HG03457 (cell line): Measurements from ENCODE around the gene RFX4.
"Not testable (repeated sequence)": the region's sequence is repeated elsewhere in the genome, so short reads cannot be mapped to it uniquely, and the experiment has no call there.

ENCODE experiments used
- ATAC-seq: cut with Tn5 transposase; IDR thresholded peaks from one replicate; pipeline ENCODE4 v1.9.1; 2021; ENCODE audit warnings: moderate number of reproducible peaks; ENCODE audit not compliant: unreplicated experiment

The RFX4 gene

DNA sequence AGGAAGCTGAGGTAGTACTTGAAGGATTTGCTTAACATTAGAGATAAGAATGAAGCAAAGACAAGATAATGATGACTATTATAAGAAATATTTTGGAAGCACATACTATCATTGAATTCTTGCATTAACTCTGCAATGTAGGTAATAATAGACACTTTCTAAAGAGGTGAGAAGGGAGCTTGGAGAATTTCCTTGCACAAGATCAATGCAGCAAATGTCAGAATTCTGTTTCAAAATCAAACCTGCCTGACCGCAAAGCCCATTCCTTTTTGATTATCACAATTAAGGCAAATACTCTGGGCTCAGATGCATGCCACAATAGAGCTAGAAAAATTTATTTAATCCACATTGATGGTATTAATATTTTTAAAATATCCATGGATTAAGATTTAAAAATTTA is 141.3 kb downstream of the RFX4 start:
- ATAC-seq, result no peak

DNA sequence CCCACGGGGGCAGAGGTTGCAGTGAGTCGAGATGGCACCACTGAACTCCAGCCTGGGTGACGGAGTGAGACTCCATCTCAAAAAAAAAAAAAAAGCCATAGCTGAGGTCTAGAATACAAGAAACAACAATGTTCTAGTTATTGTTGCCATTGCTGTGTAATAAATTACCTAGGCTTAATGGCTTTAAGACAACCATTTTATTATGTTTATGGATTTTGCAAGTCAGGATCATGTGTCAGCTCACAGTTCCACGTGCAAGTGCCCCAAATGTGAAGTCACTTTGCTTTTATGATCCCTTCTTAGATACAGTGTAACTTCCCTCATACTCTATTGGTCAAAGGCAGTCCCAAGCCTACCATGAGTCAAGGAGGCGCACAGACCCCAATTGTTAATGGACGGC is 142.1 kb downstream of the RFX4 start:
- ATAC-seq, result no peak

DNA sequence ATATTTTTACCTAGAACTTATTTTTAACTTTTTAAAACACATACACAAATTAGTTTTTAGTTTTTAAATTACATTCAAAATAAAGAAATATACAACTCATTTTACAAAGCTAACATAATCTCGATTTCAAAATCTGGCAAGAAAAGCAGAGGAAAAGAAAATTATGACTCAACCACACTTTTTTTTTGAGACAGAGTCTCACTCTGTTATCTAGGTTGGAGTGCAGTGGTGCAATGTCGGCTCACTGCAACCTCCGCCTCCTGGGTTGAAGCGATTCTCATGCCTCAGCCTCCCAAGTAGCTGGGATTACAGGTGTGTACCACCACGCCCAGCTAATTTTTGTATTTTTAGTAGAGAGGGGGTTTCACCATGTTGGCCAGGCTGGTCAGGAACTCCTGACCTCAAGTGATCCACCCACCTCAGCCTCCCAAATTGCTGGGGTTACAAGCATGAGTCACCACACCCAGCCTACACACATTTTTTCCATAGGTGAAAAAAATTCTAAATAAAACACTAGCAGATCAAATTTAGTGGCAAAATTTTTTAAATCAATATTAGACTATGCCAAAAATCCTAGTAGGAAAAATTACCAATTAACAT is 143.9 kb downstream of the RFX4 start:
- ATAC-seq, result not testable (repeated sequence)

DNA sequence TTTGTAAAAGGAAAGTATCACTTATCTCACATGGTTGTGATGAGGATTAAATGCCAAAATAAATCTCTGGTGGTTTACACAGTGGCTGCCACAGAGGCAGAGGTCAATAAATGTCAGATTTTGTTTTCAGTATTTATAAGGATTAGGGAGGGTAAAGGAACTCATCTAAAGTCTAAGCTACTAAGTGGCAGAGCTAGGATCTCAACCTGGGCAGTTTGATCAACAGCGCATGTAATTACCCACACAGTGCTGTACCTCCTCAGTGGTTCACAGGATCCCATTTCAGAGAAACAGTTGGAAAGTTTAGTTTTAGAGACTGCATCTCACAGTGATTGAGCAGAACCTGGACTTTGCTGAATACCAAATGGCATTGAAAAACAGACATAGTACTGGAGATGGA is 146.8 kb downstream of the RFX4 start:
- no peak for ATAC-seq

DNA sequence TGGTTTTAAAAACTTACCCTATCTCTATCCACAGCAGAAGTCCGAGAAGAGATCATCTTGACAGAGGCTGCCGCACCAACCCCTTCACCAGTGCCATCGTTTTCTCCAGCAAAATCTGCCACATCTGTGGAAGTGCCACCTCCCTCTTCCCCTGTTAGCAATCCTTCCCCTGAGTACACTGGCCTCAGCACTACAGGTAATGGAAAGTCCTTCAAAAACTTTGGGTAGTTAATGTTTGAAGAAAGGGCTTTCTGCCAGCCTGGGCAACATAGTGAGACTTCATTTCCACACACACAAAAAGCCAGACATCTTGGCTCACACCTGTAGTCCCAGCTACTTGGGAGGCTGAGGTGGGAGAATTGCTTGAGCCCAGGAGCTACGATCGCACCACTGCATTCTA is 150.1 kb downstream of the RFX4 start:
- ATAC-seq, result no peak

DNA sequence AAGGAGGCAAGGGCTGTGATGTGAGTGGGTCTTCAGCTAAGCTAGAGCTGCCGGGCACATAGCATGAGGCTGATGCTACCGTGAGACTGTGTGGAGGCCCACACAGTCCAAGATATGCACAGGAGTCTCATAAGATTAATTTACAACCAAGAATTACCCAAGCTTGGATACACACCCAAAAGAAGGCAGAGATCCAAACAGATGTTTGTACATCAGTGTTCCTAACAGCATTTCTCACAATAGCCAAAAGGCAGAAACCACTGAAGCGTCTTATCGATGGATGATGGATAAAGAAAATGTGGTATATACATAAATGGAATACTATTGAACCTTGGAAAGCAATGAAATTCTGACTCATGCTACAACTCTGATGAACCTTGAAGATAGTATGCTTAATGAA is 150.9 kb downstream of the RFX4 start:
- ATAC-seq, result no peak

DNA sequence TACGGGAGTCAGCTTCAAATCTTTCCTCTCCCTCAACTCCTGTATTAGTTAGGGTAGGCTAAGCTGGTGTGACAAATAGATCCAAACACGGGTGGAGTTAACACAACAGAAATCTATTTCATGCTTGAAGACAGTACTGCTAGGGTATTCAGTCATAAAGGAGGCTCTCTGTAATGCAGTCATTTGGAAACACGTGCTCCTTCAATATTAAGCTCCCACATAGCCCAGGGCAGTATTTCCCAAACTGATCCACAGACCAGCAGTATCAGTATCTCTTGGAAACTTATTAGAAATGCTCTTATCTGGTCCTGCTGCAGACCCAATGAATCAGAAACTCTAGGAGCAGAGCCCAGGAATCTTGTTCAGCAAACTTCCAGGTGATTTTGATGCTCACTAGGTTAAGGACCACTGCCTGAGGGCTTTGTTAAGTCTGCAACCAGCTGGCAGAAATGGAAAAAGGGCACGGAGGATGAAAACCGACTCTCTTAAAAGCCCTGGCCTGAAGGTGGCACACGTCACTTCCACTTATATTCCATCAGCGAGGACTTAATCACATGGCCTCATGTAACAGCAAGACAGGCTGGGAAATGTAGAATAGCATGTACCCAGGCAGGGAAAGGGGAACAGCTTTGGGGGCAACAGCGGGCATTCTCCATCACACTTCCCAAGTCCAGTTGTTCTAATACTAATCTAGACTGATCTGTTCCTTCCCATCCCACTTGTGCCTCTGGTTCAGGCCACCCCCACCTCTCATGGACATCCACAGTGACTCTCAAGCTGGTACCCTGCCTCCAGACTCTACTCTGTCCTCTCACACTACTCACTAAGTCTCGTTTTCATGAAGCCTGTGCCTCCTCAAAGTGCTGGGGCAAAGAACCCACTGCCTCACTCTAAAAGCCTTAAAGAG is 153.5 kb downstream of the RFX4 start:
- ATAC-seq, result no peak

DNA sequence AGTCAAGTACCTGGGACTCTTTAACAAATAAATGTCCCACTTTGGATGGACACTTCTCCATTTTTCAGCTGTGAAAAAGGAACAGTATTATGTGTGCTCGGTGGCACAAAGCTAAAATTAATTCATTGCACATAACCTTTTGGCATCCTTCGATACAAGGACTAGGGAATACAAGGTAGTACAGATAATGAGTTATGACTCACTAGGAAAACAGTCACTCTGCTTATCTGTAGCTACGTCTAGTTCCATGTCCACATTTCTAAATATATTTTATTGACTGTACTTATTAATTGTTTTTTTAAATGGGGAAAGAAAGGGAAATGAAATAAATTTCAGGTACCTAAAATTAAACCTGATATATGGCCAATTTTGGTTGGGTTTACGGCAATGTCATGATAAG is 156.5 kb downstream of the RFX4 start:
- ATAC-seq, result no peak

DNA sequence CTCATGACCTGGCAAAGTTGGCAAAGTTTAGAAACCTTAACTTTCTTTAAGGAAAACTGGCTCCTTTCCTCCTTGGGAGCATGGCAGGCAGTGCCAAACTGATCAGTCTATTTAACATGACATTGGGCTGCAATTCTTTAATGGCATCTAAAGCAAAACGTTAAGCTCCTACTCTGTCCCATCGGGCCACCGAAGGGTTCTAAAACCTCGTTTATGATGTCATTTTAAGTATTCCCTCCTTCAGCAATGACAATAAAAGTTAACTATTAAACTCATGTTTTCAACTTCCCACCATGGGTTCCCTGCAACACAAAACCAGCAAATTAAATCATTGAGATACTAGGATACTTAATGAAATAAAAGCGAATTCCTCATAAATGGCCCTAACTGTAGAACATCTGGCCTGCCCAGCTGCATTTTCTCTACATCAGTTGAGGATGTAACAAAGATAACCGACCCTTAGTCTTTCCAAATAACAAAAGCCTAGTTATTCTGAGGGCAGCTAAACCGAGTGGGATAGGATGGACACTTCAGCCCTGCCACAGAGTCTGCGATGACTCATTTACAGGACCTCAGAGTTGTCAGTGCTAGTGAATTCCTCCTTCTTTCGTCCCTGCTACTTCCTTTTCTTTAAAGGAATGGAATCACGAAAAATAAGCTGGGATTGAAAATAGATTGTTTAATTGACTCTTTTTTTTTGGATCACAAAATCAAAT is 157.2 kb downstream of the RFX4 start:
- ATAC-seq, result no peak

DNA sequence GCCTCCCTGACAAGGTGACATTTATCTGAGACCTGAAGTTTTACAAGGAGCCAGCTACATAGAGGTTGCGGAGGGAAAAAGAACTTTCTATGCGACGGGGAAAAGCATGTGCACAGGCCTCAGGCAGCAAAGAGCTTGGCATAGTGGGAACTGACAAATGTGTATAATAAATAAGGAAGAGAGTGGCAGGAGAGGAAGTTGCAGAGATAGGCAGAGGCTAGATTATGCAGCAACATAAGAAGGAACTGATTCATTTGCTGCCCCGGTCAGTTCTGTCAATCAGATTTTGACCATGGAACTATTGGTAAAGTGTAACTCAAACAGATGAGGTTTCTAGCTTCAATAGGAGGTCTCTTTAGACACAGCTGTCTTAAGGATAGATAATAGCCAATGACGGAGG is 158.0 kb downstream of the RFX4 start:
- no peak for ATAC-seq

DNA sequence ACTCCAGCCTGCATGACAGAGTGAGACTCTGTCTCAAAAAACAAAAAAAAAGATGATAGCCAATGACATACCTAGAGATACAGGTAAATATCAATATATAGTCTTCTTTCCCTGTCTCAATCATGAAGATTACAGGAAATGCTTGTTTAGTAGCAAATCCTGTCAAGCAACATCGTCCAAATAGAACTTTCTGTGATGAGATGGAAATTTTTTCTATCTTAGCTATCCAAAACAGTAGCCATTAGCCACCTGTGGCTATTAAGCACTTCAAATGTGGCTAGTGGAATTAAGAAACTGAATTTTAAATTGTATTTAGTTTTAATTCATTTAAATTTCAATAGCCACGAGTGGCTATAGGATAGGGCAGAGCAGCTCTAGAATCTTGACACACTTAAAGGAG is 158.4 kb downstream of the RFX4 start:
- no peak for ATAC-seq

DNA sequence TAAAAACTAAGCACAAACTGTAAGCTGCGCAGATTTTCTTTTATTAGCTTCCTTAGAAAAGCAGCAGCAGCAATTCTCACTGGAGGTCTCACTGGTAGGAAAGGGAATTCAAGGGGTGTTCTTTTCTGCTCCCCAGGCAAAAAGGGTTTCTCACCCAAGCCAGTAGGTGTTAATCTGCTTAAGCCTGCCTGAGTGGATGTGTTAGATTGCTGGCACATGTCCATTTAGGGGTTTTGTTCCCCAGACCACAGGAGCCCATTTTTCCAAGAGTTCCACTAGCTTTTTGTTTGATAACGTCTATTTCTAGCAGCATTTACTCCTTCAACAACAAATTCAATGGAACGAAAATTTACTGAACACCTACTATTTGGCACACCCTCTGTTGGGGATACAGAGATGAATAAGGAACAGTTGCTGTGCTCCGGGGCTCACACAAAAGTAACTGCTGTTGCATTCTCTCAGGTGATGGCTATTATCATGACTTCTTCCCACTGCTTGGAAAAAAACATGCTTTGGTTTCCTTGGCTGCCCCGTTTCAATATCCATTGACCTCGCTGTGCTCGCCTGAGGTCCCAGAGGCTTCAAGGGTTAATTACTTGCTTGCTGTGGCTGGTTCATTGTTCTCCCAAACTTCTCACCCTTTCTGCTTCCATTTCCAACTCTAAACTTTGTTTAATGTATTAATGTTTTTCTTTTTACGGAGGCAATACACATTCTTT is 160.6 kb downstream of the RFX4 start:
- ATAC-seq, result no peak

DNA sequence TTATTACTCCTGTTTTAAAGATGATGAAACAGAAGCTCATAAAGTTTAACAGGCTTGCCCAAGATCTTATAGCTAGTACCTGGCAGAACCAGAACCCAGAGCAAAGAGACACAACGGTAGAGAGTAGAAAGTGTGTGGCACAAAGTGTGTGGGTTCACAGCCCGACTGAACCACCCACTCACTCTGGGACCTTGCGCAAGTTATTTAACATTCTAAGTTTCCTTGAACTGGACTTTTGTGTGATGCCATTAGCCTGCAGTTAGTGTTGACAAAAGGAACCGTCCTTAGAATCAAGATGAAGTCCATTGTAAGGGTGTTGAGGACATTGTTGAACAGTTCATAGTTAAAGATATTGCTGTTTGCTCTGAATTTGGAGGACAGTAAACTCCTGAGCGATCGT is 161.8 kb downstream of the RFX4 start:
- no peak for ATAC-seq

DNA sequence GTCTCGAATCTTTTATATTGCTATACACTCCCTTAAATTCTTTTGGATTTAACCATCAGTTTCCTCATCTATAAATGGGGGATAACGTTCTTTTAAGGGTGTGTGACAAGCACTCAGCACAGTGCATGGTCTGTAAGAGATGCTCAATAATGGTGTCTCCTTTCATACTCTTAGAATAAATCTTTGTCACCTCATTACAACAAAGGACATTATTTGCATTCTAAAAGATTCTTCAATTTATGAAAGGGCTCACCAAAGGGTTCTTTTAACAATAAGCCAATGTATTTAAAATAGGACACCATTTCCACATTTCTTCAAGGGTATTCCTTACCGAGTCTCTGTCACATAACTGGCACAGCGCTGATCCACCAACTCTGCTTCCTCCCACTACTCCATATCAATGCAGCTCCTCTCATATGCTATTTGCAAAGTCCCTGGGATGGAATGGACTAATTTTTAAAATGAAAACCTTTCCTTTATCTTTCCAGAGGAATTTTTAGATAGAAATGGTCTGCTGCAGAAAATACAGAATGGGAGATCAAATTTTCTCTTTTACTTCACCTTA is 162.5 kb downstream of the RFX4 start:
- ATAC-seq, result no peak

DNA sequence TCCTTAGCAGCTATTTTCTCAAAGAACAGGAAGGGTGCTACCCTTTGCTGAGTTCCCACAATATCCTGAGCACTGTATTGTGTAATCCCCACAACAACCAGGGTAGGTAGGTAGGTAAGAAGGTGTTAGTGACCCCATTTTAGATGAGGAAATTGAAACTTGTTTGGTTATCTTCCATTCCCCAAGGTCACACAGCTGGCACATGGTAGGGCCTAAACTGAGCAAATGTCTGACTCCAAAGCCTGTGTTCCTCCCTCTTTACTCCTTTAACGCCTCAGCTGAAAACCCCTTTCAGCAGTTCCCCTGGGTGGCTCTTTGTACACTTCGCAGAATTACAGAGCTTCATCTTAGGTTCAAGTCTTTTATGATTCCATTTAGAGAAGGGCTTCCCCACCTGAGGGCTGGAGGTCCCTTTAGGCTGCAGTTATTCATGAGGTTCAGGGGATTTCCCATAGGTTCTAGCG is 165.2 kb downstream of the RFX4 start:
- no peak for ATAC-seq

DNA sequence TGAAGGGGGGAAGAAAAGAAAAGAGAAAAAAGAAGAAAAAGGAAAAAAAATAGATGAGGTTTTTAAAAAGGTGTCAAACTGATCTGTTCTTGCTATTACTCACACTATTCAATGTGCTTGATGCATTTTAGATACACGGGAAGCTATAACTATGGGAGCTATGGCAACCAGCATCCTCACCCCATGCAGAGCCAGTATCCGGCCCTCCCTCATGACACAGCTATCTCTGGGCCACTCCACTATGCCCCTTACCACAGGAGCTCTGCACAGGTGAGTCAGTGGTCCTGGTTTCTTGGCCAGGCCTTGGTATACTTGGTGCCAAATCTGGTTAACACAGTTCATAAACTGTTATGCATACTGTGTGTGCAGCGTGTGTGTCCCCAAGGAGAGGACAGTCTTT is 167.7 kb downstream of the RFX4 start:
- no peak for ATAC-seq

DNA sequence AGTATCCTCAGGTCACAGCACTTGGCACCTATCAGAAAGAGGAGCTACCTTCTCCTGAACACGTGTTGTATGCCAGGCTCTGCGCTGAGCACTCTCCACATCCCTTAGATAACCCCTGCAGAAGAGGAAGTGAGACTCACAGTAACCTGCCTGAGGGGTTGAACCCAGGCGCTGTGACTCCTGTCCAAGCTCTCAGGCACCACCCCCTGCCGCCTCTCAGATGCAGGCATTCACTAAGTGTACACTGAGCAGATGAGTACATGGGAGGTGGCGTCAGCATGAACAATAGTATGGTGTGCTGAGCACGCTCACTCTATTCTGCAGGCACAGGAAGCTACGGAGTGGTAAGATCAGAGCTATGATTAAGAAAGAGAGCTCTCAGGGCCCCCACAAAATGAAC is 170.7 kb downstream of the RFX4 start:
- peak; percentile 93 for ATAC-seq

DNA sequence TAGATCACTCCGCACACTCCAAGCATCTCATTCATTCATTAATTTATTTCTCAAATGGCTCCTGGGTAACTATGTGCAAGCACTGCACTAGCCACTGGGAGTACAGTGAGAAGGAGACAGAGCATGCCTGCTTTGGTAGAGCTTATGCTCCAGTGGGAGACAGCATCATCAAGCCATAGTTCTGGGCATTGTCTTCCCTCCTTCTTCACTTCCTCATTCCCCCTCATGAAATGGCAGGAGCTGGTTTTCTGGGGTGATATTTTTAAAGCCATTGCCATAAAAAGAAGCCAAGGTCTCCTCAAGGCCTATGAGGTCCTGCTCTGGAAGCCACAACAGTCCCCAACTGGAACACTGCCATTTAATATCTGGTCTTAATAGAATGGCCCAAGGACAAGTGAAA is 171.5 kb downstream of the RFX4 start:
- no peak for ATAC-seq

DNA sequence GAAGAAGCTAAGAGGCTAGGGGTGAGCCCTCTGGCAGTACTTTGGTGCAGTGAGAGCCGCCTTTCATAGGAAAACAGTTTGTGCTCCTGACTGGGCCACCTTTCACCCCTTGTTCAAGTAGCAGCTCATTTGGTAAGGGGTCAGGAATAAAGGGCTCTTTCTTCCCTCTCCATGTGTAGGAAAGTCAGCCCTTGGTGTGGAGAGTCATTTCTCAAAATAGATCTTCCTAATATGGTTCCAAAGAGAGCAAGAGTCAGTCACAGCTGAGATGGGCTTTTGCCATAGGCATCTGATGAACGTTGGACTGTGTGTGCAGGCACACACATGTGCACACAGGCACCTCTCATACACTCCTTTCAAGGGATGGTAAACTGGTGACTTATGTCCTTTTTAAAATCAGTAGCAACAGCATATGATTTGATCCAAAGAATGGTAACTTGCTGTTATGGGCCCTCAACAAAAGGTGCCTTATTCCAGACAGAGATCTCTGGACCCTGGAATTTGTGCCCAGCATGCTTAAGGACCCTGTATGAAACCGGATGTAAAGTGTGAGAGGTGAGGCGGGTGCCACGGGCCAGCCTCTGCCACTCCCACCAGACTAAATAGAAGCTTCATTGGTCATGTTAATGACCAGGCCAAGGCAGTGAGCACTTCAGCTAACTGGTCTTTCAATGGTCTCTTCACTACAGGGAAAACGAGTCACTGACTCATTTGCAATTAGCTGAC is 175.0 kb downstream of the RFX4 start:
- ATAC-seq, result no peak
